GM23248 (cell line): ENCODE results near the gene PACS1.

ENCODE experiments used
- EZH2 ChIP-seq: fragments of 200-600 bp; sonication (generic); IDR thresholded peaks from 2 replicates; pipeline ENCODE4 v1.6.1; 2018; ENCODE audit warnings: antibody characterized with exemption, mild to moderate bottlenecking; ENCODE audit not compliant: insufficient read depth, poor library complexity, severe bottlenecking
- EZH2phosphoT487 ChIP-seq: fragments of 200-600 bp; sonication (generic); IDR thresholded peaks from 2 replicates; pipeline ENCODE4 v1.6.1; 2018; ENCODE audit warnings: antibody characterized with exemption, moderate library complexity, mild to moderate bottlenecking, low read depth; ENCODE audit not compliant: insufficient read depth

GRCh38 chr11:66247295-66247694 lies 177.2 kb downstream of the PACS1 start:
- TF ChIP-seq EZH2phosphoT487 (no peak), EZH2 (no peak)
